Ecto neural progenitor cell (in vitro differentiated cells): ENCODE measurements around the gene KRT8.

Experiments used
- DNase-seq: peaks from one replicate; pipeline ENCODE4 v3.0.0-alpha.2; 2018; ENCODE audit warnings: low spot score

KRT8 gene

GRCh38 chr12:52847335-52848102 is 57.4 kb downstream of the KRT8 start:
- no peak for DNase-seq
